ENCODE results near the gene UMPS. TPM values are rescaled to one million over a fixed set of nuclear protein-coding genes. Genes with fewer than 3 reads are reported as not detected.

The UMPS gene
- polyA plus RNA-seq, 1 donor (not counting 4 experiments of a cell fraction or from before 2014, with no cell fraction given), result 53.7 TPM

DNA sequence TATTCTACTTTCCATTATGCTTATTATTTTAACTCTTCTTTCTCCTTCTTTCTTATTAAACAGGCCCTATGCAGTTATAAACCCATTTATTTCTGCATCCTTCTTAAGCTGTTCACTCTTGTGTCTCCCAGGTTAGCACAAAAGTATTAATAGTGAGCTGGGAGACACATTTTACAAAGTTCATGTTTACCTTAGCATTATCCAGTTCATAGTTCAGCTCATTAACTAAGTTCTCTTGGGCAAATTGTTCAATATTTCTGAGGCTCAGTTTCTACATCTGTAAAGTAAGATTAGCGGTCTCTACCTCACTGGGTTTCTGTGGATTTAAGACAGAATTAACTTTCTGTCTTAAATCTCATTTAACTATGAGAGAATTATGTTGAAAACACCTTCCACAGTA, 31.2 kb upstream of the UMPS start:
- H3K36me3 ChIP-seq (ENCODE audit: control insufficient read depth in 2 of 2, extremely low read depth in 1 of 2, insufficient read depth in 2 of 2, low read length in 2 of 2), result no peaks in the 10 kb centered on the region
- no peaks in the 10 kb centered on the region for H3K79me2 ChIP-seq (ENCODE audit: control insufficient read depth, insufficient read depth, low read length)
- H3K4me1 ChIP-seq (ENCODE audit: control insufficient read depth, extremely low read depth, insufficient read depth, low read length), result no peaks in the 10 kb centered on the region
- H2AFZ ChIP-seq (ENCODE audit: control insufficient read depth, low read length), result no peak overlapping the region
- H3K9ac ChIP-seq (ENCODE audit: control insufficient read depth, extremely low read depth, insufficient read depth, low read length), result no peak overlapping the region
- DNase-seq (ENCODE audit: low read depth, low spot score) (no peak), FAIRE-seq (no peak)
- no peaks in the 10 kb centered on the region for H3K9me3 ChIP-seq (ENCODE audit: control insufficient read depth, low read depth, low read length)
- H3K4me3 ChIP-seq (ENCODE audit: control insufficient read depth in 2 of 3, extremely low read depth in 1 of 3, insufficient read depth in 2 of 3, low read depth in 1 of 3, low read length in 3 of 3), result no peak overlapping the region
- H3K4me2 ChIP-seq (ENCODE audit: control insufficient read depth, extremely low read depth, insufficient read depth, low read depth, low read length), result no peak overlapping the region
- dilution Hi-C loops (cut with MboI; ENCODE audit: extremely low pct_ligation_motif_present, low sequenced_read_pairs), result no loop called here
- H3K27me3 ChIP-seq (ENCODE audit: control insufficient read depth, extremely low read depth, insufficient read depth, low read length), result no peaks in the 10 kb centered on the region
- TF ChIP-seq EZH2 (IDR thresholded peaks at IDR 0.05; ENCODE audit: low read length), result no peak
- TF ChIP-seq, protein P1, sequence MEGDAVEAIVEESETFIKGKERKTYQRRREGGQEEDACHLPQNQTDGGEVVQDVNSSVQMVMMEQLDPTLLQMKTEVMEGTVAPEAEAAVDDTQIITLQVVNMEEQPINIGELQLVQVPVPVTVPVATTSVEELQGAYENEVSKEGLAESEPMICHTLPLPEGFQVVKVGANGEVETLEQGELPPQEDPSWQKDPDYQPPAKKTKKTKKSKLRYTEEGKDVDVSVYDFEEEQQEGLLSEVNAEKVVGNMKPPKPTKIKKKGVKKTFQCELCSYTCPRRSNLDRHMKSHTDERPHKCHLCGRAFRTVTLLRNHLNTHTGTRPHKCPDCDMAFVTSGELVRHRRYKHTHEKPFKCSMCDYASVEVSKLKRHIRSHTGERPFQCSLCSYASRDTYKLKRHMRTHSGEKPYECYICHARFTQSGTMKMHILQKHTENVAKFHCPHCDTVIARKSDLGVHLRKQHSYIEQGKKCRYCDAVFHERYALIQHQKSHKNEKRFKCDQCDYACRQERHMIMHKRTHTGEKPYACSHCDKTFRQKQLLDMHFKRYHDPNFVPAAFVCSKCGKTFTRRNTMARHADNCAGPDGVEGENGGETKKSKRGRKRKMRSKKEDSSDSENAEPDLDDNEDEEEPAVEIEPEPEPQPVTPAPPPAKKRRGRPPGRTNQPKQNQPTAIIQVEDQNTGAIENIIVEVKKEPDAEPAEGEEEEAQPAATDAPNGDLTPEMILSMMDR (optimal IDR thresholded peaks at IDR 0.05 in 1 of 3, IDR thresholded peaks at IDR 0.05 in 1 of 3, conservative IDR thresholded peaks at IDR 0.05 in 1 of 3; ENCODE audit: extremely low read depth in 1 of 3, insufficient read depth in 2 of 3, low read length in 3 of 3), result no peak
- H3K9me1 ChIP-seq (ENCODE audit: control insufficient read depth, extremely low read depth, insufficient read depth, low read length), result no peaks in the 10 kb centered on the region
- no peak overlapping the region for H3K27ac ChIP-seq (ENCODE audit: control insufficient read depth, insufficient read depth, low read length)
- no peaks in the 10 kb centered on the region for H4K20me1 ChIP-seq (ENCODE audit: control insufficient read depth, extremely low read depth, insufficient read depth, low read length)

DNA sequence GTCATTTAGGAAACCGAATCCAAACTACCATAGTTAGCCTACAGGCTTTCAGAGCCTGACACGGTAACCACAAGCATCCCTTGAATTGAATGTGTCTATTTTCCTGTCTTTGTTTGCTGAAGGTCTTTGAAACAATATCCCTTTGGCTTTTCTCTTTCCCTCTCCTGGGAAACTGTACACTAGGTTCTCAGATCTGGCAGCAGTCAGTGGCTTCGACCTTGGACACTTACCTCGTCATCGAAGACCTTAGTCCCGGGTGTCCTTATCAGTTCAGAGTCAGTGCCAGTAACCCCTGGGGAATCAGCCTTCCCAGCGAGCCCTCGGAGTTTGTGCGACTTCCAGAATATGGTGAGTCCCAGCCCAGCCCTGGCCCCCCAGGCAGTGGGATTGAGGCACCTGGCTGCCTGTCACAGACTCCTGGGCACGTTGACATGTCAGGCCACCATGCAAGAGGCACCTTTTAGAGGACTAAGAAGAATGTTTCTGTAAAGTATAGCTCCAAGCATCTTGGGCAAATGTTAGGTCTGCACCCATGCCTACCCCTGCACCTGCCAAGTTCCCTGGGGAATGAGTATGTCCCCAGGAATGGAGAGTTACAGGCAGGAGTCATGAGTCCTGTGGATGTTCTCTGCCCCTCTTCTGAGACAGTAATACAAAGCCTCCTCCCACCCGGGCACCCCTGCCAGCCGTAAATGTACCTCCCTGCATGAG, 30.4 kb upstream of the UMPS start:
- H3K79me2 ChIP-seq (ENCODE audit: control insufficient read depth, insufficient read depth, low read length), result no peaks in the 10 kb centered on the region
- no peak overlapping the region for H3K4me3 ChIP-seq (ENCODE audit: control insufficient read depth in 2 of 3, extremely low read depth in 1 of 3, insufficient read depth in 2 of 3, low read depth in 1 of 3, low read length in 3 of 3)
- dilution Hi-C loops (cut with MboI; ENCODE audit: extremely low pct_ligation_motif_present, low sequenced_read_pairs), result no loop called here
- no peak for DNase-seq (ENCODE audit: low read depth, low spot score)
- H4K20me1 ChIP-seq (ENCODE audit: control insufficient read depth, extremely low read depth, insufficient read depth, low read length), result no peaks in the 10 kb centered on the region
- no peak for TF ChIP-seq EZH2 (IDR thresholded peaks at IDR 0.05; ENCODE audit: low read length)
- TF ChIP-seq, protein P1 (optimal IDR thresholded peaks at IDR 0.05 in 1 of 3, IDR thresholded peaks at IDR 0.05 in 1 of 3, conservative IDR thresholded peaks at IDR 0.05 in 1 of 3; ENCODE audit: extremely low read depth in 1 of 3, insufficient read depth in 2 of 3, low read length in 3 of 3), result no peak
- H3K4me2 ChIP-seq (ENCODE audit: control insufficient read depth, extremely low read depth, insufficient read depth, low read depth, low read length), result no peak overlapping the region
- H2AFZ ChIP-seq (ENCODE audit: control insufficient read depth, low read length), result no peak overlapping the region
- no peak for FAIRE-seq
- no peak overlapping the region for H3K27ac ChIP-seq (ENCODE audit: control insufficient read depth, insufficient read depth, low read length)
- no peaks in the 10 kb centered on the region for H3K36me3 ChIP-seq (ENCODE audit: control insufficient read depth in 2 of 2, extremely low read depth in 1 of 2, insufficient read depth in 2 of 2, low read length in 2 of 2)
- H3K9me1 ChIP-seq (ENCODE audit: control insufficient read depth, extremely low read depth, insufficient read depth, low read length), result no peaks in the 10 kb centered on the region
- H3K9ac ChIP-seq (ENCODE audit: control insufficient read depth, extremely low read depth, insufficient read depth, low read length), result no peak overlapping the region
- H3K4me1 ChIP-seq (ENCODE audit: control insufficient read depth, extremely low read depth, insufficient read depth, low read length), result no peaks in the 10 kb centered on the region
- H3K27me3 ChIP-seq (ENCODE audit: control insufficient read depth, extremely low read depth, insufficient read depth, low read length), result no peaks in the 10 kb centered on the region
- no peaks in the 10 kb centered on the region for H3K9me3 ChIP-seq (ENCODE audit: control insufficient read depth, low read depth, low read length)
